HG03108 (cell line): ENCODE results near the gene VWA8.
"Not testable (repeated sequence)": the region's sequence is repeated elsewhere in the genome, so short reads cannot be mapped to it uniquely, and the experiment has no call there.

Experiments
- ATAC-seq: cut with Tn5 transposase; IDR thresholded peaks from one replicate; pipeline ENCODE4 v1.9.1; 2021; ENCODE audit warnings: moderate library complexity; ENCODE audit not compliant: unreplicated experiment

Gene VWA8

DNA sequence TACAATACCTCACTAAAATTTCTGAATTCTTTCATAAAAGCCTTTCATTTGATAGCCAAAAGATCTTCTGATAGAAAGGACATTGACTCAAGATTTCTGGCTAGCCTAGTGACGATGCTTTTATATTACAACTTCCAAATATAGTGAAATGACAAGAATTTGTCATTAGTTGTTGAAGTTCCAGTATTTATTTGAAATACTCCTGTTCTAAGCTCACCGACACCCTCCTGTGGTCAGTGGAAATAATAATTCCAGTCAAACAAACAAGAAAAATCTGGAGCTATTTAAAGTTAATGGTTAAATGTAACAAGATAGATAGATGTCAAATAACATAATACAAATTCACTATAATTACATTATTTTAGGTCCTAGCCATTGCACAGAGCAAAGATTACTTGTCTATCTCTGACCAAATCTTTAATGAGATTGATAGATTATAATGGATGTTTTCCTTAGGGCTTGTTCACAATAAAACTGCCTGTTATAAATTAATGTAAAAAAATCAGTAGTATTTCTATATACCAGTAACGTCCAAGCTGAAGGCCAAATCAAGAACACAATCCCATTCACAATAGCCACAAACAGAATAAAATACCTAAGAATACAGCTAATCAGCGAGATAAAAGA is 308.1 kb downstream of the VWA8 start:
- ATAC-seq, result no peak

DNA sequence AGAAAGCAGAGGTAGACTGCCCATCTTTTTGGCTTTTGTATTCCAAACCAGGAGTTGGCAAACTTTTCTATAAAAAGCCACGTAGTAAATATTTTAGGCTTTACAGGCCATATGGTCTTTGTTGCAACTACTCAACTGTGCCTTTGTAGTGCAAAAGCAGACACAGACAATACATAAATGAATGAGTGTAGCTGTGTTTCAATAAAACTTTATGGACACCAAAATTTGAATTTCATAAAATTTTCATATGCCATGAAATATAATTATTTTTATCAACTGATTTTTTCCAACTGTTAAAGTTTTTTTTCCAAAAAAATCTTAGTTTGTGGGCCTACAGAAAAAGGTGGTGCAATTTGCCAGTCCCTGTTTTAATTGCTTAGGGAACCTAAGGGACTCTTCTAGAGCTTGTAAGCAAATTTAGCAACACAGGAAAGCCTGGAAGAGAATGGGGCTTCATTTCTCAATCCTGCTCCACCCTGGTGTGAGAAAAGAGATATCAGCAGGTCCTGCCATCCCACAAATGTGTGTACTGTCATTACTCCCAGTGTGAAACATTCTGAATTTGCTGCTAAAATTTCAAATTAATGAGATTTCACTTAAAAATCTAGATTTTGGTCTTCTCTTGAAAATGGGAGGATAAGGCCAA is 309.4 kb downstream of the VWA8 start:
- no peak for ATAC-seq

DNA sequence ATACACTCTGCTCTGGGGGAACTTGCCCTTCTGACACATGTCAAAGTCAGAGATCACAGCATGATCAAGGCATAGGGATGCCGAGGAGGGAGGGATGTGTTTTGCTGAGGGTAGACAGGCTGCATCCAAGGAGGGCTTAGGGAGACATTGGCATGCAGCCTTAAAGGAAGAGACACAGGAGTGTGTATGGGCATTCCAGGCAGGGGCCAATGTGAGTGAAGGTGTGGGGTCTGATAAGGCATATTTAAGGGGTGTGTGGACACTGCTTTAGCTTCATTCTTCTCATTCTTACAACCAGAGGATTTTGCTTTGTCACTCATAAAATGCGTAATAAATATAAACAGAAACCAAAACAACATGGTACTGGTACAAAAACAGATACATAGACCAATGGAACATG is 310.2 kb downstream of the VWA8 start:
- no peak for ATAC-seq

DNA sequence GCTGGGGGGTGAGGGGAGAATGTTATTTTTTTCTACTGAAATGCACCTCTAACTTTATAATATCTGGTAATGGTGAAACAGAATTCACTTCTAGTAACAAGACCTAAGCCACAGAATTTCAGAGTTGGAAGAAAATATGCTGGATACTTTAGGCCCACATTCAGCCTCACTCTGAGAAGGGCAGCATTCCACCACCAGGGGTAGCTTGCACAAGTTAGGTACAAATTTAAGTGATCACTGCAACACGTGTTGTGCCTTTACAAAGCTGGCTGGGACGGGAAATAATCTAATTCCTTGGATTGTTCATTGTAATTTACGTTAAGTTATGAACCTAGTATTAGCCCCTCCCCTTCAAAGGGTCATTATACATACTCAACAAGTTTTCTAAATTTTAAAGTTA is 311.2 kb downstream of the VWA8 start:
- no peak for ATAC-seq

DNA sequence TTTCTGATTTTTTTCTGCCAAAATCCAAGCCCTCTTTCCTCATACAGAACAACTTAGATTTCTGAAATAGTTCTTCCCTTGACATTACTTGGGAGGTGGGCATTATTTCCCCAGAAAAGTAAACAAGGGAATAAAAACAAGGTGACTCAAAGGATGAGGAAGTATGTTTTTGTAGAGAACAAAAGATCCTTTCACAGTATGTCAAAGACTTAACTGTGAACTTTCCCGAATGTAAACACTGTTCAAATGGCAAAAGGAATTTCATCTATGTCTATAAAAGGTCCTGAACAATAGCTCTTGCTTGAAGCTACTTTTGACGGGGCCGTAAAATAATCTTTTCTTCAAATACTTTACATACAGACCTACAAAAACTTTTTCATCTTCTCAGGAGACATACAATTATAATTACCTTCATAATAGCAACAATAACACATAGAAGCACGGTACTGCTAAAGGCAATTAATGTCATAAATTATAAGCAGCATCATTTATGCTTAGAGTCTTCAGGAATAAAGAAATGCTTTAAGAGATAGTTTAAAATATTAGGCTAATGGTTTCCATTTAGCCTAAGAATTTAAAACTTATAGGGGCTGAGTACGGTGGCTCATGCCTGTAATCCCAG is 312.5 kb downstream of the VWA8 start:
- ATAC-seq, result no peak

DNA sequence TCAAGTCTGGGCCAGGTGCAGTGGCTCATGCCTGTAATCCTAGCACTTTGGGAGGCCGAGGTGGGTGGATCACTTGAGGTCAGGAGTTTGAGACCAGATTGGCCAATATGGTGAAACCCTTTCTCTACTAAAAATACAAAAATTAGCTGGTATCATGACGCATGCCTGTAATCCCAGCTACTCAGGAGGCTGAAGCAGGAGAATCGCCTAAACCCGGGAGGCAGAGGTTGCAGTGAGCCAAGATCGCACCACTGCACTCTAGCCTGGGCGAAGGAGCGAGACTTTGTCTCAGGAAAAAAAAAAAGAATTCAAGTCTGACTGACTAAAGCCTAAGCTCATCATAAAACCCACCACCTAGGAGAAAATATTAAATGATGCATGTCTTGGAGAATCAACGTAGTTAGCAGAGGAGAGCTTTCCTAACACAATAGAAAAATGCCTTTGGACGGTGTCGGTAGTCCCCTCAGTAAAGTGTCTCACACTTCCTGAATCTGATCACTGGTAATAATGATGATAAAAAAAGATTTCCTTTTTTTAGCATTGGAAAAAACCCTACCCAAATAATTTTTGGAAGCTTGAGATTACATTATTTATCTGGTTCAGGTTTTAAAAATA is 313.1 kb downstream of the VWA8 start:
- not testable (repeated sequence) for ATAC-seq

DNA sequence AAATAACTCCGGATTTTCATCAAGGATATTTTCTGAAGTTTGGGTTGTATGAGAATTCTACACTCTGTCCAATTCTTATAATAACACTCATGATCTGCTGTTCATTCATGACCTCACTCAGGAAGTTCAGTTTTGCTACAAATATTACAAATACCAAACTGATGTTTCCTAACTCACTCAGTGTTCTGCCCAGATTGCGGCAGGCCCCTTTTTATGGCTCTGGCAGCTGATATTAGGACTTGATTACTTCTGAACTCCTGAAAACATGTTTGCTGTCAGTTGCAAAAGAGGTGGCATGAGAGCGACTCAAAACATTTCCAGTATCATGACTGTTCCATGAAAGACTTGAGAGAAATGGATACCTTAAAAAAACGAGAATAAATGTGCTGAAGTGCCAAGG is 315.6 kb downstream of the VWA8 start:
- no peak for ATAC-seq

DNA sequence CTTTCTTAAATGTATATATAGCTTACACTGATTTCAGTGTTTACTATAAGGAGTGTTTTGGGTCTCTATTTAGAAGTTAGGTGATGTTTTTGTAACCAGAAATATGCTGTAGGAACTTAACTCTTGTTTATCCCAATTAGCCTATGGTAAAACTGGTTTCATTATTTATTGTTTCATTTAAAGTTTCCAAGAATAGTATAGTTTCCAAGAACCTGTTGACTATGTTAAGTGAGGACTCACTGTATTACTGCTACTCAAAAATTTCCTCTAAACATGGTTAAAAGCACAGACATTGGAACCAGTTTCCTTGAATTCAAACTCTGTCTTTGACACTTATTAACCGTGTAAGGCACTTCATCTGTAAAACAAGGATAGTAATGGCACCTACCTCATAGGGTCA is 316.2 kb downstream of the VWA8 start:
- no peak for ATAC-seq

DNA sequence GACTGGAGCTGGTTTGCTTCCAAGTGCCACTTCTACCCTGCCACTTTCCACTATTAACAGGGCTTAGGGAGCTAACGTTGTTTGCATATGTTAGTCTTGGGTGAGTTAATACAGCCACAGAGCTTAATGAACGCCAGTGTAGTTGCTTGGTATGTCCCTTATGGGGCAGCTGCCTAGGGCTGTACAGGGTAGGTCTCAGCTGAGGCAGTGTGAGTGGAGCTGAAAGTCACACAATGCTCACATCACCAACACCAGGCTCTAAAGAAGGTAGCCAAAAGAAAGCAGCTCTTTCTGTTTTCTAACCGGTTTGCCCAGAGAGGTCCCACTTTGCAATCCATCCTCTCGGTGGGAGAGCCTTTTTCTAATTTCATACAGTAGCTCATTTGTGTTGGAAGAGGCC is 317.4 kb downstream of the VWA8 start:
- no peak for ATAC-seq

DNA sequence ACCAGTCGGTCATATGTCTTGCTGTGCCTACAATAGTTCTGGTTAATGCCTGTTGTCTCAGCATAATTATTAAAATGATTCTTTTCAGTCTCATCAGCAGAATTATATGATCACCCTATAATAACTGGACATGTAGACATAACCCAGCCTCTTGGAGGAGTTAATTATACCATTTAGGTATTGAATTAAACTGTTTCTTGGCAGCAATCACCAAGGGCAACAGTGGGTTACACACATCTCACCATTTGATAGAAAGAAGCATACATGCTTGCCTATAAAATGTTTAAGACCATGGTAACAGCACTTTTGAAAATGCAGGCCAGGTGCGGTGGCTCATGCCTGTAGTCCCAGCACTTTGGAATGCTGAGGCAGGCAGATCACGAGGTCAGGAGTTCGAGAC is 318.9 kb downstream of the VWA8 start:
- ATAC-seq, result no peak

DNA sequence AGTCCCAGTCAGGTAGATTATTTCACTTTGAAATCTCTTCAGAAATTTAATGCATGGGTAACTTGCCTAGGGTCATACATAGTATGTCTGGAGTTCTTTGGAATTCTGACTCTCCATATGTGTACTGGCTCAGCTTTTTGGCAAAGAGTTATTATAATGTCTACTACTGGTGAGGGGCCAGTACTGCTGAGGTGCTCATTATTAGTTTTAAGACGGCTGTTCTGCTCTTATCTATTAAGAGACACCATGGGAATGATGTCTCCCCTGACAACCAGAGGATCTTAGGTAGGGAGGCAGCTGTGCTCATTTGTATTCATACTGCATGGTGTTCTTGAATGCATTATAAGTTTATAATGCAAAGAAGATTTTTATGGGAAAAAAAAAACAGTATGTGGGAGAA is 319.5 kb downstream of the VWA8 start:
- no peak for ATAC-seq

DNA sequence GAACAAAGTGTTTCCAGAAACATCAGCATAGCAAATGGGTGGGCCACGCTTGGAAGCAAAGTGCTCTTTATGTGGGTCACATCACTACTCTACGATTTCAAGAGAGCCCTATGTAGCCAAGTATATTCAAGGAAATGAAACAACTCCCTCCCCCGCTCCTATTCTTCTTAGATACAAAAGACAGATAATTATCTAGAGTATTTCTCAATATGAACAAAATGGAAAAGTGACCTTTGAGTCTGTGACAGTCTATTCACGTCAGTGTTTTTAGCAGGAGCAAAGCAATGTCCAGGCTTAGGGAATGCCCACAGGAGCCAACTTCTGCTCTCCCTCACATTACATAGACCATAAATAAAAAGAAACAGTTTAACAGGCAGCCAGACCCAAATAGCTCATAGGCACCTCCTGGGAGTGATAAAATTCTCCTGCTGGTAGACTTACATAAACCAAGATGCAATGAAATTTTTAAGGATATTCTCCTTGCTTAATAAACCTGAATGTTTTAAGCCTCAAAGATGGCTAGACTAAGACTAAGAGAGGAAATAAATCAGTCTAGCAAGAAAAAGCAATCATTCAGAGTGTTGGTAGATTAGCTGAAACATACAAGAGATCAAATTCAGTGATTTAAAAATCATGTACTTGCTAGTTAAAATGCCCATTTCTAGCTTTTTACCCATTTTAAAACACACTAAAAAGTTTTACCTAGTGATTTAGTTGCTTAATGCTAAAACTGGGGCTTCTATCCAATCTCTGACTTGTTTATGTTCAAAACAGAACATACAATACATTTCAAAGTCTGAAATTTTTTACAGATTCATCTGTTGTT is 320.7 kb downstream of the VWA8 start:
- no peak for ATAC-seq

DNA sequence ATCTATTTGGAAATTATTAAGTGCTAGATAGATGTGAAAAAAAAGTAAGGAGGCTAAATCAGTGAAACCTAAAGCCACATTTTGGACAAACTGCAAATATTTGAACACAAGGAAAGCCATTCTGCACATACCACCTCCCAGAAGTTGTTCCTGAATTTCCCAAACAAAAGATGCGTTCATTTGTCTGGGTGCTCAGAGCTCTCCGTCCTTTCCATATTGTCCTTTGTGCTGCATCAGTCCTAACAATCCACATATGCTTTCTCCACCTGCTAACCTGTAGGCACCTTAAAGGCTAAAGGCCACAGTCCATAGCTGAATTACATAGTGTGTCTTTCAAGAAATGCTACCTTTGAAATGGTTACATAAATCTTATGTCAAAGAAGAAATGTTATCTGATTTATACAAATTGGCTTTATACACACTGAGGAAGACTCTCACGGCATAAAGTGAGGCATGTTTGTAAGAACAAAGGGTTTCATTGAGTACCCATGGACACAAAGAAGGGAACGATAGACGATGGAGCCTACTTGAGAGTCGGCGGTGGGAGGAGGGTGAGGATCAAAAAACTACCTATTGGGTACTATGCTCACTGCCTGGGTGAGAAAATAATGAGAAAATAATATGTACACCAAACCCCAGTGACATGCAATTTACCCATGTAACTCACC is 321.5 kb downstream of the VWA8 start:
- ATAC-seq, result no peak

DNA sequence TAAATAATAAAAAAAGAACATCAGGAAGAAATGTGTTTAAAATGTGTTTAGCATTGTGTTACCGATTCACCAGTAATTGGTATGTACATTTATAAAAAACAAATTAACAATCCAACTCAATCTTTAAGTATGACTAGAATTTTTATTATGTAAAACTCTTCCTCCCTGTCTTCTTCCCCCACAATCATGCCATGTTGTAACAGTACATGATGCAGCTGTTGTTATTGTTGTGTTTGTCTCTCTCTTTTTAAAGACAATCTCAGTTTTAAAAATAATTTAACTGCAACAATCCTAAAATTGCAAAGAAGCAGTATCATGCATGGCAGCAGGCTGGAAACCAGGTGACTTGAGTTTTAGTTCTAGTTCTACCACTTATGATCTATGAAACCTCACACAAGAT is 323.3 kb downstream of the VWA8 start:
- ATAC-seq, result no peak

DNA sequence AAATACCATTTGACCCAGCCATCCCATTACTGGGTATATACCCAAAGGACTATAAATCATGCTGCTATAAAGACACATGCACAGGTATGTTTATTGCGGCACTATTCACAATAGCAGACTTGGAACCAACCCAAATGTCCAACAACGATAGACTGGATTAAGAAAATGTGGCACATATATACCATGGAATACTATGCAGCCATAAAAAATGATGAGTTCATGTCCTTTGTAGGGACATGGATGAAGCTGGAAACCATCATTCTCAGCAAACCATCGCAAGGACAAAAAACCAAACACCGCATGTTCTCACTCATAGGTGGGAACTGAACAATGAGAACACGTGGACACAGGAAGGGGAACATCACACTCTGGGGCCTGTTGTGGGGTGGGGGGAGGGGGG is 323.9 kb downstream of the VWA8 start:
- not testable (repeated sequence) for ATAC-seq

DNA sequence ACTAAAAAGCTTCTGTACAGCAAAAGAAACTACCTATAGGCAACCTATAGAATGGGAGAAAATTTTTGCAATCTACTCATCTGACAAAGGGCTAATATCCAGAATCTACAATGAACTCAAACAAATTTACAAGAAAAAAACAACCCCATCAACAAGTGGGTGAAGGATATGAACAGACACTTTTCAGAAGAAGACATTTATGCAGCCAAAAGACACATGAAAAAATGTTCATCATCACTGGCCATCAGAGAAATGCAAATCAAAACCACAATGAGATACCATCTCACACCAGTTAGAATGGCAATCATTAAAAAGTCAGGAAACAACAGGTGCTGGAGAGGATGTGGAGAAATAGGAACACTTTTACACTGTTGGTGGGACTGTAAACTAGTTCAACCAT is 324.3 kb downstream of the VWA8 start:
- not testable (repeated sequence) for ATAC-seq

DNA sequence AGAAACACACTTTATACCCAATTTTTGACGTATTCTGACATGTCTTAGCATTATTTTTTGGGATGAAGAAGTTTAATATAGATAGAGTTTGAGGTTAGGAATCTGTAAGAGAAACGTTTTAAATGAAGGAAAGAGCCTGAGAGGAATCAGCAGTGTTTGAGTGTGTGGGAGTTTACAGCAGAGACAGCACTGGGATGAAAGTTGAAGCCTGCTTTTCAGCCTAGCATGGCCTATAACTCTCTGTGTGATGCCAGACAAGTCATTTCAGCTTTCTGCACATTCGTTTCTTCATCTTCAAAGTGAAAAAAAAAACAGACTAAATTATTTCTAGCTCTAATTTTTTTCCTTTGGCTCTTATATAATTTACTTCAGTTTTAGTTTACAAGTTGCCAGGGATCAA is 326.5 kb downstream of the VWA8 start:
- no peak for ATAC-seq

DNA sequence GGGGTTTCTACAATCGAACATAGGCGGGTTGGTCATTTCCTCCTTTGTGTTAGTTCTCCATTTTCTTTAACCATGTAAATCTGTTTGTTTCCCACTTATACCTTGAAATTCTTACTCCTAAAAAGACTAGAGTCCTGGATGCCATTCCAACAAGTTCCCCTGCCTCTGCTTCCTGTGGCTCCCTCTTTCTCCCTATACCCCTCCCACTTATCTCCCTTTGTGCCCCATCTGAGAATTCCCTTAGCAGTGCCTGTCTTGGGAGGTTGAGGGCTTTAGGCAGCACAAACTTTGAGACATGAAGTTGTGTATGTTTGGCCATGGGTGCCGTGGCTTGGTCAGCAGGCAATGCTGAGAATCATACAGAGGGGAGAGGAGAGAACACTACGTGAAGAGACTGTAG is 327.1 kb downstream of the VWA8 start:
- no peak for ATAC-seq

DNA sequence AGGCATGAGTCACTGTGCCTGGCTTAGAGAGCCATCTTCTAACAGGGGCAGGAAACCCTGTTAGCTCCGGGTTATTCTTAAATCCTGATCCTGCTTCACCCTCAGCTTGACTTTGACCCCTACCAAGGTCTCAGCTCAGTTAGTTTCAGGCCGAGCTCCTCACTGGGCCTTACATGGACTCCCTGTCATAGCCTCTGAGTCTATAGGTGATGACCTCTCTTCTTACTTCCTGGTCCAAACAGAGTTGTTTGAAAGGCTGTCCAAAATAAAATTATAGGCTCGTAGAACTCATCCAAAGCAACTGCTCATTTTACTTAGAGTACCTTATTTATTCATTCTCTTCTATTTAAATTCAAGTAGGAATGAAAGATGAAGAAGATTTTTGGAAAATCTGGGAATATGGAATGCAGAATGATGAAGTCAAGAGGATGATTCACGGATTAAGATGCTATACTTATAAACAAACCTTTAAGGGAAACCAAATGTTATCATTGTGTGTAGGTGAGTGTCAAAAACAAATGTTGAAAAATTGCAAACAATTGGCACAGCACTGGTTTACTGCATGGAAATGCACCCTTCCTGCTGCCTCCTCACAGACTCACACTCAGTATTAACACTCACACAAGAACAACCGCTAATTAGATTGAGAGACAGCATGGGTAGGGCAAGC is 329.5 kb downstream of the VWA8 start:
- ATAC-seq, result no peak

DNA sequence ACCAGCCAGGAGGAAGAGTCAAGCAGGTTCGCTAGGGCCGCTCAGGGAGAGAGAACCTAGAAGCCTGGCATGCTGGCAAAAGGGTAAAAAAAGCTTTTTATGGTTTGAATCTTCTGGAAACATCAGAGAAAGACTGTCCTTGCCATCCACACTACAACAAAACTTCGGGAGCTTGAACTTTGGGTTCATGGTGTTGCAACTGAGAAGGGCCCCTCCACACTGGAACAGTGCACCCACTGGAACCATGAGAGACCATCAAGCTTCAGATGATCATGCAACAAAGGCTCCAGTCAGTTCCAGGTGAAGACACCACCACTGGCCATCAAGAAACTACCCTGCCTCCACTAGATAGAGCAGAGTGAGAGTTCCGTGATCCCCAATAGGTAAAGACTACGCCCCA is 333.5 kb downstream of the VWA8 start:
- ATAC-seq, result no peak
